ENCODE results near the gene TBC1D4. TPM values are rescaled to one million over a fixed set of nuclear protein-coding genes. Genes with fewer than 3 reads are reported as not detected.

Gene TBC1D4
- total RNA-seq, 4 donors from 2014 or later = 38.5 to 53.0 (median 44.1) TPM

GRCh38 chr13:75395901-75396300, 86.1 kb downstream of the TBC1D4 start:
- intact Hi-C loops (cut with DNase I; ENCODE audit: low total_unique reads) = no loop called here
- no peak for TF ChIP-seq POLR2A (IDR thresholded peaks at IDR 0.05)
- no peak for TF ChIP-seq CTCF (IDR thresholded peaks at IDR 0.05)
- no peak overlapping the region for H3K4me3 ChIP-seq (ENCODE audit: low read depth, poor library complexity, severe bottlenecking)
- DNase-seq (ENCODE audit: low spot score in 2 of 2) = no peak
- 87% methylated on average over 4 of the region's 4 CpGs for WGBS, 2 donors

- WGBS, 2 donors = 66 to 71% methylated on average over 5 of the region's 5 CpGs
- intact Hi-C loops (cut with DNase I; ENCODE audit: low total_unique reads) = no loop called here
- no peak for DNase-seq (ENCODE audit: low spot score in 2 of 2)
- TF ChIP-seq CTCF (IDR thresholded peaks at IDR 0.05) = no peak
- no peak for TF ChIP-seq POLR2A (IDR thresholded peaks at IDR 0.05)
- H3K4me3 ChIP-seq (ENCODE audit: low read depth, poor library complexity, severe bottlenecking) = no peak overlapping the region
Measured at GRCh38 chr13:75395066-75395465, 86.9 kb downstream of the TBC1D4 start.

GRCh38 chr13:75393839-75394520, 88.0 kb downstream of the TBC1D4 start:
- 79 to 81% methylated on average over 5 of the region's 5 CpGs for WGBS, 2 donors
- intact Hi-C loops (cut with DNase I; ENCODE audit: low total_unique reads) = no loop called here
- DNase-seq (ENCODE audit: low spot score in 2 of 2) = no peak
- H3K4me3 ChIP-seq (ENCODE audit: low read depth, poor library complexity, severe bottlenecking) = no peak overlapping the region
- no peak for TF ChIP-seq CTCF (IDR thresholded peaks at IDR 0.05)
- TF ChIP-seq POLR2A (IDR thresholded peaks at IDR 0.05) = no peak

DNA sequence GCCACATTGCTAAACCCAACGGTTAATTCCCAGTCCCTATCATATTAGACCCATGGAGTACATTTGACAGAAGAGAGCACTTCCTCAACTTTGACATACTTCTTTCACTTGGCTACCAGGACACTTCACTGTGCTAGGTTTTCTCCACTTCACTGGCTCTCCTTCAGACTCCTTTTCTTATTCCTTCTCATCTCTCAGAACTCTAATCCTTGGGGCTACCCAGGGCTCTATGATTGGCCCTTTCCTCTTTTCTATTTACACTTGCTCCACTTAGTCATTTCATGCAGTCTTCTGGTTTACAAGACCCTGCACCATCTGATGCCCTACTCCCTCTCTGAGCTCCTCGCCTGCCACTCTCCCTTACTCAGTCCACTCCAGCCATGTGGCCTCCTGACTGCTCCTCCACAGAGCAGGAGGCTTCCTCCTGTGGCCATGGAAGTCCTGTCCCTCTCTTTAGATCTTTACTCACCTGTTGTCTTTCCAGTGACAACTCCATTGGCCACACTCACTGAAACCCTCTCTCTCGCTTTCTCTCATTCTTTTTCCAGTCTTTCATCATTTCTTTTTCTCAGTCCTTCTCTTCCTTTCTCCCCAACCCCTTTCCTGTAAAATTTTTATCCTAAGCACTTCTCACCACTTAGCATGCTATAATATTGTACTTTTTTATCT, 90.4 kb downstream of the TBC1D4 start:
- no peak for DNase-seq (ENCODE audit: low spot score in 2 of 2)
- no peak for TF ChIP-seq POLR2A (IDR thresholded peaks at IDR 0.05)
- no peak for TF ChIP-seq CTCF (IDR thresholded peaks at IDR 0.05)
- no peak overlapping the region for H3K4me3 ChIP-seq (ENCODE audit: low read depth, poor library complexity, severe bottlenecking)
- WGBS, 2 donors = 91 to 93% methylated on average over 3 of the region's 3 CpGs
- intact Hi-C loops (cut with DNase I; ENCODE audit: low total_unique reads) = no loop called here

DNA sequence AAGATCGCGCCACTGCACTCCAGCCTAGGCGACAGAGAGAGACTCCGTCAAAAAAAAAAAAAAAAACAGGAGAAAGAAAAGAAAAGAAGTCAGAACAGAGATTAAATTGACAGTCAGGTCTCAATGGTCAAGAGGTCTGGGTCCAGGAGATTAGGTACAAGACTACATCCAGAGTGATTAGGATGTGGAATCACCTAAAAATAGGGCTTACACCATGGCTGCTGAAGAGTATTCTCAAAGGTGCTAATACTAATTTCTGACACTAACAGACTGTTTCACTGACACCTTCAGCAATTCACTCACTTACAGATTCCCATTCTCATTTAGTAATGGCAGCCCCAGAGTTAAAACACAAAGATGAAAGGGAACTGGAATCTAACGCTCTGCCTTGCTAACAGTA, 91.7 kb downstream of the TBC1D4 start:
- no peak overlapping the region for H3K4me3 ChIP-seq (ENCODE audit: low read depth, poor library complexity, severe bottlenecking)
- 91 to 95% methylated on average over 5 of the region's 5 CpGs for WGBS, 2 donors
- DNase-seq (ENCODE audit: low spot score in 2 of 2) = no peak
- intact Hi-C loops (cut with DNase I; ENCODE audit: low total_unique reads) = no loop called here
- TF ChIP-seq POLR2A (IDR thresholded peaks at IDR 0.05) = no peak
- TF ChIP-seq CTCF (IDR thresholded peaks at IDR 0.05) = no peak
